Skeletal muscle tissue (tissue), 4 donors: ENCODE results near the gene USP36. TPM values are rescaled to one million over a fixed set of nuclear protein-coding genes. Genes with fewer than 3 reads are reported as not detected.

Source experiments
- H3K27ac ChIP-seq: one replicate; pipeline ENCODE4 v1.7.0; 2013; ENCODE audit warnings: mild to moderate bottlenecking, low read depth, low read length, inconsistent platforms
- H3K27me3 ChIP-seq, 3 donors: one replicate each; pipeline ENCODE4 v1.7.0; 2013; ENCODE audit warnings: low read length in 3 of 3; ENCODE audit not compliant: control insufficient read depth in 3 of 3, insufficient read depth in 3 of 3
- H3K36me3 ChIP-seq, 3 donors: one replicate each; pipeline ENCODE4 v1.7.0; 2013; ENCODE audit warnings: low read length in 3 of 3; ENCODE audit not compliant: control insufficient read depth in 3 of 3, insufficient read depth in 3 of 3
- H3K4me1 ChIP-seq, 3 donors: one replicate each; pipeline ENCODE4 v1.7.0; 2013; ENCODE audit warnings: low read length in 3 of 3, mild to moderate bottlenecking in 3 of 3; ENCODE audit not compliant: control insufficient read depth in 3 of 3, insufficient read depth in 3 of 3
- H3K4me3 ChIP-seq, 3 donors: one replicate each; pipeline ENCODE4 v1.7.0; 2013; ENCODE audit warnings: low read length in 3 of 3
- H3K9ac ChIP-seq, 3 donors: one replicate each; pipeline ENCODE4 v1.7.0; 2013; ENCODE audit warnings: low read length in 3 of 3, mild to moderate bottlenecking in 3 of 3, moderate library complexity in 2 of 3, low read depth in 1 of 3
- H3K9me3 ChIP-seq, 3 donors: one replicate each; pipeline ENCODE4 v1.7.0; 2013; ENCODE audit warnings: low read length in 3 of 3; ENCODE audit not compliant: control insufficient read depth in 3 of 3
- total RNA-seq: library from RNA; depleted of rRNA; stranded (reverse); fragments of >200 nt; gene quantifications from one replicate; pipeline ENCODE4 v1.2.3, GENCODE V29; 2014
- donor health status: Osteomylitis.

Gene USP36
- total RNA-seq, 1 donor from 2014 or later: 25.6 TPM

GRCh38 chr17:78839762-78840529, 668 bp downstream of the USP36 start:
- Histone ChIP-seq H3K27ac (peak overlapping the region; percentile 99), H3K27me3 (no peaks in the 10 kb centered on the region), H3K36me3 (peaks cover 24 to 29% (median 26%) of the 10 kb centered on the region in 3 donors), H3K9ac (peak overlapping the region; percentile 83 to 97 (median 95)), H3K4me1 (peaks cover 21 to 24% (median 22%) of the 10 kb centered on the region in 3 donors), H3K9me3 (no peaks in the 10 kb centered on the region), H3K4me3 (peak overlapping the region; percentile 77 to 94 (median 85))

- Histone ChIP-seq H3K27ac (peak overlapping the region; percentile 99), H3K9me3 (no peaks in the 10 kb centered on the region), H3K4me3 (peak overlapping the region; percentile 77 to 94 (median 85)), H3K9ac (peak overlapping the region; percentile 83 to 97 (median 95)), H3K4me1 (peaks cover 21 to 24% (median 22%) of the 10 kb centered on the region in 3 donors), H3K27me3 (no peaks in the 10 kb centered on the region), H3K36me3 (peaks cover 27 to 33% (median 32%) of the 10 kb centered on the region in 3 donors)
Measured at GRCh38 chr17:78839235-78839761, 1.3 kb downstream of the USP36 start.

GRCh38 chr17:78838574-78839005, 2.0 kb downstream of the USP36 start:
- peak overlapping the region in 1 of 3 donors; percentile 83 for H3K9ac ChIP-seq
- H3K9me3 ChIP-seq: no peaks in the 10 kb centered on the region
- peaks cover 21 to 24% (median 22%) of the 10 kb centered on the region in 3 donors for H3K4me1 ChIP-seq
- H3K36me3 ChIP-seq: peaks cover 27 to 39% (median 37%) of the 10 kb centered on the region in 3 donors
- no peaks in the 10 kb centered on the region for H3K27me3 ChIP-seq
- no peak overlapping the region for H3K27ac ChIP-seq
- H3K4me3 ChIP-seq: peak overlapping the region in 2 of 3 donors; percentile 6 to 85

- Histone ChIP-seq H3K27me3 (no peaks in the 10 kb centered on the region), H3K27ac (no peak overlapping the region), H3K9ac (no peak overlapping the region), H3K9me3 (no peaks in the 10 kb centered on the region), H3K4me3 (no peak overlapping the region), H3K4me1 (peaks cover 19 to 22% (median 20%) of the 10 kb centered on the region in 3 donors), H3K36me3 (peaks cover 45 to 55% (median 54%) of the 10 kb centered on the region in 3 donors)
Measured at GRCh38 chr17:78836420-78837021, 4.1 kb downstream of the USP36 start.

- Histone ChIP-seq H3K9ac (no peak overlapping the region), H3K4me1 (peaks cover 12 to 16% (median 14%) of the 10 kb centered on the region in 3 donors), H3K27ac (no peak overlapping the region), H3K27me3 (no peaks in the 10 kb centered on the region), H3K9me3 (no peaks in the 10 kb centered on the region), H3K4me3 (no peak overlapping the region), H3K36me3 (peaks cover 48 to 69% (median 67%) of the 10 kb centered on the region in 3 donors)
Measured at GRCh38 chr17:78834571-78834970, 6.0 kb downstream of the USP36 start.

- no peak overlapping the region for H3K27ac ChIP-seq
- H3K9me3 ChIP-seq: no peaks in the 10 kb centered on the region
- no peaks in the 10 kb centered on the region for H3K27me3 ChIP-seq
- H3K9ac ChIP-seq: no peak overlapping the region
- H3K4me3 ChIP-seq: no peak overlapping the region
- H3K4me1 ChIP-seq: peaks cover 0 to 3% (median 0%) of the 10 kb centered on the region in 3 donors
- peaks cover 59 to 85% (median 85%) of the 10 kb centered on the region in 3 donors for H3K36me3 ChIP-seq
Measured at GRCh38 chr17:78832541-78832810, 8.1 kb downstream of the USP36 start.

- H3K27ac ChIP-seq: no peak overlapping the region
- no peaks in the 10 kb centered on the region for H3K27me3 ChIP-seq
- H3K36me3 ChIP-seq: peaks cover 58 to 85% (median 84%) of the 10 kb centered on the region in 3 donors
- no peaks in the 10 kb centered on the region for H3K4me1 ChIP-seq
- no peak overlapping the region for H3K9ac ChIP-seq
- H3K9me3 ChIP-seq: no peaks in the 10 kb centered on the region
- H3K4me3 ChIP-seq: no peak overlapping the region
Measured at GRCh38 chr17:78831688-78832540, 8.7 kb downstream of the USP36 start.

- Histone ChIP-seq H3K36me3 (peaks cover 52 to 86% (median 84%) of the 10 kb centered on the region in 3 donors), H3K27ac (no peak overlapping the region)
Measured at GRCh38 chr17:78829477-78829876, 11.1 kb downstream of the USP36 start.

GRCh38 chr17:78828470-78829185, 12.0 kb downstream of the USP36 start:
- H3K27me3 ChIP-seq: no peaks in the 10 kb centered on the region
- no peak overlapping the region for H3K27ac ChIP-seq
- H3K36me3 ChIP-seq: peaks cover 60 to 88% (median 86%) of the 10 kb centered on the region in 3 donors
- H3K9me3 ChIP-seq: no peaks in the 10 kb centered on the region
- no peak overlapping the region for H3K4me3 ChIP-seq
- no peaks in the 10 kb centered on the region for H3K4me1 ChIP-seq
- no peak overlapping the region for H3K9ac ChIP-seq

More at GRCh38 chr17:78829477-78829876, 11.1 kb downstream of the USP36 start:
- H3K9me3 ChIP-seq: no peaks in the 10 kb centered on the region
- no peaks in the 10 kb centered on the region for H3K4me1 ChIP-seq
- no peak overlapping the region for H3K4me3 ChIP-seq
- H3K27me3 ChIP-seq: no peaks in the 10 kb centered on the region
- H3K9ac ChIP-seq: no peak overlapping the region
